Psoas muscle (tissue), 8 donors: ENCODE results near the gene GOLGA8S. TPM values are rescaled to one million over a fixed set of nuclear protein-coding genes. Genes with fewer than 3 reads are reported as not detected.
"Not testable (repeated sequence)": the region's sequence is repeated elsewhere in the genome, so short reads cannot be mapped to it uniquely, and the experiment has no call there.

Experiments
- ATAC-seq, 4 donors: fragments of 200-7000 bp; cut with Tn5 transposase; one replicate each; pipeline ENCODE4 v1.9.1; 2020; ENCODE audit warnings: moderate library complexity in 3 of 4, mild to moderate bottlenecking in 2 of 4
- DNase-seq, 2 donors: peaks; one replicate each; pipeline ENCODE4 v3.0.0-alpha.2; 2020
- H3K27ac ChIP-seq: fragments of 200-600 bp; one replicate; pipeline ENCODE4 v1.8.0; 2022
- H3K27me3 ChIP-seq, 3 donors: fragments of 200-600 bp in 1 of 3; one replicate each; pipeline versions ENCODE4 v1.6.1 to v1.8.0; 2013 to 2022; ENCODE audit warnings: low read length in 2 of 3, mild to moderate bottlenecking in 2 of 3, moderate library complexity in 1 of 3; ENCODE audit not compliant: insufficient read depth in 3 of 3
- H3K36me3 ChIP-seq, 2 donors: fragments of 200-600 bp in 1 of 2; one replicate each; pipeline versions ENCODE4 v1.6.1 to v1.8.0; 2013 to 2022; ENCODE audit warnings: low read depth in 1 of 2, mild to moderate bottlenecking in 1 of 2, moderate library complexity in 1 of 2; ENCODE audit not compliant: insufficient read depth in 1 of 2
- H3K4me1 ChIP-seq: fragments of 200-600 bp; one replicate; pipeline ENCODE4 v1.8.0; 2022
- H3K4me3 ChIP-seq: fragments of 200-600 bp; one replicate; pipeline ENCODE4 v1.8.0; 2022; ENCODE audit warnings: mild to moderate bottlenecking
- H3K9me3 ChIP-seq: fragments of 200-600 bp; one replicate; pipeline ENCODE4 v1.8.0; 2022
- CTCF ChIP-seq: fragments of 200-600 bp; IDR thresholded peaks from one replicate; pipeline ENCODE4 v1.8.0; 2022; ENCODE audit warnings: antibody characterized with exemption
- WGBS, 3 donors: extraction: QIAGEN DNeasy Blood & Tissue Kit; methylation state at CpG; one replicate each; pipeline versions ENCODE4 v1.1.6 to v1.1.7; 2013; 5-methylcytosine and 5-hydroxymethylcytosine counted together
- intact Hi-C, 2 donors: fragments of 100-400 bp; cut with DNase I; formaldehyde crosslinking; loops; one replicate each; pipeline versions ENCODE4 v1.11.0 to v1.14.2; 2022
- polyA plus RNA-seq, 3 donors: library from polyadenylated mRNA; stranded (reverse); fragments of 200-250 nt; gene quantifications; one replicate each; pipeline ENCODE4 v1.2.3, GENCODE V29; 2013
- total RNA-seq, 4 donors: library from RNA; stranded (reverse); fragmentation: NEBNext Ultra II Directional in 2 of 4; extraction: Animal tissue kit (Norgen Biotek cat#: 25700) in 2 of 4; gene quantifications; one replicate each; pipeline versions ENCODE4 v1.2.1 to v1.2.4, GENCODE V29; 2021 to 2023
- donor health status: healthy with polysubstance abuse.
- donor health status: DM: no; HTN: no; CAD: no; lungs with moderate emphysema.
- donor health status: Bipolar disorder and iron deficiency.
- donor health status: healthy.
- donor health status: DM: yes; HTN: yes; CAD: no.
- donor health status: DM: no; HTN: no; CAD: no.
- donor health status: DM: no; HTN: no; CAD: no.
- donor health status: DM: yes; HTN: yes; CAD: no.

Gene GOLGA8S
- total and polyA plus RNA-seq, 7 donors, result 0.01 to 0.32 (median 0.06) TPM; not detected in 3

- H3K9me3 ChIP-seq, result no peaks in the 10 kb centered on the region
- H3K27ac ChIP-seq, result no peak overlapping the region
- intact Hi-C loops, result no loop called here
- no peaks in the 10 kb centered on the region for H3K36me3 ChIP-seq
- DNase-seq, result no peak
- no peak for TF ChIP-seq CTCF
- no peak overlapping the region for H3K4me3 ChIP-seq
- H3K4me1 ChIP-seq, result no peaks in the 10 kb centered on the region
- 53 to 68% (median 62%) methylated on average over 15 of the region's 15 CpGs for WGBS, 3 donors
- no peak for ATAC-seq
- no peaks in the 10 kb centered on the region for H3K27me3 ChIP-seq
These were observed 17.7 kb downstream of the GOLGA8S start for GRCh38 chr15:23372284-23372683.

GRCh38 chr15:23372891-23373600 is 18.5 kb downstream of the GOLGA8S start:
- H3K4me3 ChIP-seq, DNase-seq, H3K9me3 ChIP-seq, H3K4me1 ChIP-seq, ATAC-seq, H3K36me3 ChIP-seq, H3K27ac ChIP-seq, intact Hi-C loops, H3K27me3 ChIP-seq: not testable (repeated sequence)
- 96 to 97% (median 96%) methylated on average over 40 of the region's 40 CpGs for WGBS, 3 donors

- intact Hi-C loops, DNase-seq, H3K27me3 ChIP-seq, H3K27ac ChIP-seq, H3K36me3 ChIP-seq, H3K4me3 ChIP-seq, H3K9me3 ChIP-seq, H3K4me1 ChIP-seq, ATAC-seq: not testable (repeated sequence)
- WGBS, 3 donors, result 89 to 90% (median 90%) methylated on average over 11 of the region's 11 CpGs
These were observed 19.7 kb downstream of the GOLGA8S start for GRCh38 chr15:23374226-23374625.

- DNase-seq, ATAC-seq, H3K9me3 ChIP-seq, H3K4me1 ChIP-seq, intact Hi-C loops, H3K27me3 ChIP-seq, H3K36me3 ChIP-seq, H3K4me3 ChIP-seq, H3K27ac ChIP-seq: not testable (repeated sequence)
- WGBS, 3 donors, result 90 to 91% (median 90%) methylated on average over 13 of the region's 13 CpGs
These were observed 24.4 kb downstream of the GOLGA8S start for GRCh38 chr15:23378946-23379345.

- H3K27ac ChIP-seq, H3K27me3 ChIP-seq, H3K4me3 ChIP-seq, H3K9me3 ChIP-seq, H3K4me1 ChIP-seq, ATAC-seq, DNase-seq, H3K36me3 ChIP-seq, intact Hi-C loops: not testable (repeated sequence)
- 48 to 49% (median 48%) methylated on average over 4 of the region's 4 CpGs for WGBS, 3 donors
These were observed 26.2 kb downstream of the GOLGA8S start for GRCh38 chr15:23380700-23381099.

- H3K4me1 ChIP-seq, H3K27me3 ChIP-seq, H3K9me3 ChIP-seq, H3K36me3 ChIP-seq, ATAC-seq, intact Hi-C loops, H3K4me3 ChIP-seq, H3K27ac ChIP-seq, DNase-seq: not testable (repeated sequence)
- WGBS, 3 donors, result 31 to 35% (median 32%) methylated on average over 7 of the region's 7 CpGs
These were observed 26.6 kb downstream of the GOLGA8S start for GRCh38 chr15:23381192-23381591.

- Histone ChIP-seq H3K4me3 (no peak overlapping the region), H3K9me3 (no peaks in the 10 kb centered on the region), H3K27me3 (peaks cover 0 to 2% (median 0%) of the 10 kb centered on the region in 3 donors), H3K27ac (no peak overlapping the region), H3K36me3 (no peaks in the 10 kb centered on the region), H3K4me1 (no peaks in the 10 kb centered on the region)
- DNase-seq, result no peak
- intact Hi-C loops, result no loop called here
- no peak for ATAC-seq
- no peak for TF ChIP-seq CTCF
These were observed 29.8 kb downstream of the GOLGA8S start for GRCh38 chr15:23384371-23384770.
